H1 (cell line): ENCODE results near the gene PPP4R3A. TPM values are rescaled to one million over a fixed set of nuclear protein-coding genes. Genes with fewer than 3 reads are reported as not detected.

Experiments used
- CTCF ChIA-PET: fragments of 300-600 bp; sonication (Branson Sonifier 250); formaldehyde crosslinking; loops from one replicate; lab custom pipeline; 2021; ENCODE audit not compliant: partially characterized antibody; lab: Charles Lee
- POLR2A ChIA-PET: fragments of 300-600 bp; sonication (Branson Sonifier 250); formaldehyde crosslinking; loops from one replicate; lab custom pipeline; 2021; ENCODE audit warnings: inconsistent platforms; ENCODE audit not compliant: partially characterized antibody; lab: Charles Lee
- DNase-seq, 2 experiments: peaks; one replicate each; pipeline versions ENCODE4 v3.0.0 to v3.0.0-alpha.2; 2010 to 2022; ENCODE audit warnings: low spot score in 2 of 2, low read depth in 1 of 2, mixed read lengths in 1 of 2
- FAIRE-seq: peaks from 2 replicates; lab custom pipeline; 2011; peaks lifted over from hg19 to GRCh38; lab: Jason Lieb, UNC
- H2AFZ ChIP-seq: 2 replicates; pipeline ENCODE4 v1.8.1; 2012; ENCODE audit warnings: low read length, inconsistent platforms
- H2AK5ac ChIP-seq: 2 replicates; pipeline ENCODE4 v1.6.1; 2013; ENCODE audit warnings: low read depth, low read length
- H2BK120ac ChIP-seq: replicated peaks from 2 replicates; pipeline ENCODE3; 2013; ENCODE audit warnings: low read depth, low read length, inconsistent platforms
- H2BK12ac ChIP-seq: 2 replicates; pipeline ENCODE4 v1.6.1; 2013; ENCODE audit warnings: low read depth, low read length
- H2BK15ac ChIP-seq: 2 replicates; pipeline ENCODE4 v1.6.1; 2013; ENCODE audit warnings: low read length
- H2BK20ac ChIP-seq: 2 replicates; pipeline ENCODE4 v1.6.1; 2013; ENCODE audit warnings: low read length
- H2BK5ac ChIP-seq: 2 replicates; pipeline ENCODE4 v1.6.1; 2013; ENCODE audit warnings: low read depth, low read length
- H3K14ac ChIP-seq: 2 replicates; pipeline ENCODE4 v1.6.1; 2013; ENCODE audit warnings: inconsistent platforms; ENCODE audit not compliant: insufficient read length
- H3K18ac ChIP-seq: 2 replicates; pipeline ENCODE4 v1.6.1; 2013; ENCODE audit warnings: low read length; ENCODE audit errors: extremely low read depth
- H3K23ac ChIP-seq: 2 replicates; pipeline ENCODE4 v1.6.1; 2013; ENCODE audit warnings: inconsistent platforms; ENCODE audit not compliant: insufficient read length
- H3K23me2 ChIP-seq: 2 replicates; pipeline ENCODE4 v1.6.1; 2013; ENCODE audit warnings: low read depth, low read length
- H3K27ac ChIP-seq: 2 replicates; pipeline ENCODE4 v1.6.1; 2011; ENCODE audit warnings: low read depth, low read length, inconsistent platforms
- H3K27me3 ChIP-seq, 4 experiments: replicated peaks in 1 of 4; 1 replicate in 1 of 4; 2 replicates in 3 of 4; pipeline versions ENCODE4 v1.6.1 to v1.8.1; 2011 to 2013; ENCODE audit warnings: low read length in 3 of 4, mild to moderate bottlenecking in 3 of 4, inconsistent platforms in 2 of 4, mixed read lengths in 2 of 4, moderate library complexity in 1 of 4; ENCODE audit not compliant: control insufficient read depth in 3 of 4, insufficient read depth in 3 of 4; ENCODE audit errors: extremely low read depth in 1 of 4
- H3K36me3 ChIP-seq, 4 experiments: 2 replicates each; pipeline versions ENCODE4 v1.6.1 to v1.8.1; 2011 to 2013; ENCODE audit warnings: mild to moderate bottlenecking in 4 of 4, low read length in 3 of 4, moderate library complexity in 2 of 4, control low read depth in 1 of 4, inconsistent platforms in 1 of 4; ENCODE audit not compliant: insufficient read depth in 4 of 4, control insufficient read depth in 2 of 4
- H3K4ac ChIP-seq: replicated peaks from 2 replicates; pipeline ENCODE3; 2013; ENCODE audit warnings: low read length, low read depth, mixed read lengths, inconsistent platforms; ENCODE audit not compliant: insufficient read length
- H3K4me1 ChIP-seq, 4 experiments: replicated peaks in 1 of 4; 1 replicate in 1 of 4; 2 replicates in 3 of 4; pipeline versions ENCODE4 v1.6.1 to v1.8.1; 2011 to 2013; ENCODE audit warnings: low read length in 3 of 4, inconsistent platforms in 2 of 4, mixed read lengths in 1 of 4; ENCODE audit not compliant: insufficient read depth in 4 of 4, control insufficient read depth in 3 of 4
- H3K4me2 ChIP-seq, 2 experiments: 2 replicates each; pipeline versions ENCODE4 v1.6.1 to v1.8.1; 2011 to 2013; ENCODE audit warnings: low read depth in 2 of 2, low read length in 2 of 2, control low read depth in 1 of 2, inconsistent platforms in 1 of 2, mild to moderate bottlenecking in 1 of 2; ENCODE audit not compliant: insufficient read depth in 1 of 2
- H3K4me3 ChIP-seq, 4 experiments: fragments of 200-600, 300-600 bp in 1 of 4; sonication (generic), shearing (Covaris generic), sonication (Bioruptor Twin) in 1 of 4; 2 replicates each; pipeline versions ENCODE4 v1.5.1 to v1.8.1; 2011 to 2016; ENCODE audit warnings: low read length in 4 of 4, low read depth in 3 of 4, control low read depth in 2 of 4, inconsistent platforms in 2 of 4, mild to moderate bottlenecking in 2 of 4, mixed read lengths in 1 of 4, moderate library complexity in 1 of 4; ENCODE audit not compliant: insufficient read depth in 2 of 4; ENCODE audit errors: extremely low read depth in 1 of 4
- H3K56ac ChIP-seq: replicated peaks from 2 replicates; pipeline ENCODE3; 2013; ENCODE audit warnings: low read depth, mild to moderate bottlenecking, mixed read lengths, low read length, inconsistent platforms; ENCODE audit not compliant: insufficient read length
- H3K79me1 ChIP-seq: 2 replicates; pipeline ENCODE4 v1.6.1; 2013; ENCODE audit warnings: low read depth, low read length, control low read depth
- H3K79me2 ChIP-seq, 2 experiments: 2 replicates each; pipeline versions ENCODE4 v1.6.1 to v1.8.1; 2012 to 2013; ENCODE audit warnings: low read length in 2 of 2, mild to moderate bottlenecking in 2 of 2, inconsistent platforms in 1 of 2; ENCODE audit not compliant: insufficient read depth in 2 of 2, control insufficient read depth in 1 of 2
- H3K9ac ChIP-seq, 4 experiments: replicated peaks in 1 of 4; 1 replicate in 1 of 4; 2 replicates in 3 of 4; pipeline versions ENCODE4 v1.6.1 to v1.8.1; 2011 to 2013; ENCODE audit warnings: low read depth in 3 of 4, low read length in 3 of 4, control low read depth in 2 of 4, mild to moderate bottlenecking in 2 of 4, moderate library complexity in 2 of 4, inconsistent platforms in 1 of 4; ENCODE audit errors: extremely low read depth in 1 of 4
- H3K9me3 ChIP-seq, 2 experiments: 2 replicates each; pipeline versions ENCODE4 v1.6.1 to v1.8.1; 2012 to 2013; ENCODE audit warnings: mild to moderate bottlenecking in 2 of 2, moderate library complexity in 2 of 2, control low read depth in 1 of 2, inconsistent platforms in 1 of 2, low read depth in 1 of 2, low read length in 1 of 2, mixed read lengths in 1 of 2; ENCODE audit not compliant: insufficient read depth in 2 of 2
- H4K20me1 ChIP-seq, 2 experiments: replicated peaks in 1 of 2; 2 replicates each; pipeline versions ENCODE3 to v1.8.1; 2011 to 2013; ENCODE audit warnings: inconsistent platforms in 2 of 2, low read length in 2 of 2, mild to moderate bottlenecking in 1 of 2; ENCODE audit not compliant: insufficient read depth in 2 of 2, control insufficient read depth in 1 of 2
- H4K5ac ChIP-seq: 2 replicates; pipeline ENCODE4 v1.6.1; 2013; ENCODE audit warnings: low read length, low read depth, mixed read lengths, inconsistent platforms; ENCODE audit not compliant: insufficient read length
- H4K8ac ChIP-seq: 2 replicates; pipeline ENCODE4 v1.8.0; 2013; ENCODE audit warnings: mild to moderate bottlenecking, moderate library complexity, low read length, inconsistent platforms; ENCODE audit not compliant: insufficient read depth; ENCODE audit errors: extremely low read depth
- H4K91ac ChIP-seq: replicated peaks from 2 replicates; pipeline ENCODE3; 2013; ENCODE audit warnings: low read length, mixed read lengths, inconsistent platforms; ENCODE audit not compliant: insufficient read length
- CEBPB ChIP-seq: IDR thresholded peaks from 2 replicates; pipeline ENCODE4 v1.6.1; 2012; ENCODE audit warnings: low read depth, low read length
- EZH2 ChIP-seq: fragments of 200-600 bp; sonication (generic); IDR thresholded peaks from 2 replicates; pipeline ENCODE4 v1.7.1; 2012; ENCODE audit warnings: low read depth, mild to moderate bottlenecking, moderate library complexity, low read length, inconsistent platforms; ENCODE audit not compliant: severe bottlenecking
- JUND ChIP-seq: IDR thresholded peaks from 2 replicates; pipeline ENCODE4 v1.6.1; 2011; ENCODE audit warnings: mild to moderate bottlenecking, improper control_type of control experiment, low read length
- MAX ChIP-seq: IDR thresholded peaks from 2 replicates; pipeline ENCODE4 v1.6.1; 2012; ENCODE audit warnings: inconsistent platforms
- POLR2AphosphoS5 ChIP-seq: IDR thresholded peaks from 2 replicates; pipeline ENCODE4 v1.6.1; 2011; ENCODE audit warnings: low read depth, low read length
- RXRA ChIP-seq: IDR thresholded peaks from 2 replicates; pipeline ENCODE4 v1.6.1; 2011; ENCODE audit warnings: low read depth, mild to moderate bottlenecking, low read length, moderate library complexity; ENCODE audit not compliant: insufficient read depth
- TEAD4 ChIP-seq: IDR thresholded peaks from 2 replicates; pipeline ENCODE4 v1.6.1; 2012; ENCODE audit warnings: low read depth, low read length, inconsistent platforms, mixed read lengths
- YY1 ChIP-seq: IDR thresholded peaks from 2 replicates; pipeline ENCODE4 v1.6.1; 2011; ENCODE audit warnings: low read depth, mild to moderate bottlenecking, low read length
- WGBS, 2 experiments: shearing (Covaris generic) in 1 of 2; methylation state at CpG; one replicate each; pipeline versions ENCODE4 v1.1.6 to v1.1.7; 2013 to 2015; ENCODE audit warnings: low lambda C conversion rate in 2 of 2, mixed read lengths in 2 of 2, inconsistent platforms in 1 of 2, low coverage in 1 of 2, missing lambda C conversion rate in 1 of 2; ENCODE audit not compliant: insufficient replicate concordance in 2 of 2, insufficient coverage in 1 of 2, insufficient read length in 1 of 2; ENCODE audit errors: extremely low coverage in 1 of 2, missing lambda C conversion rate in 1 of 2; 5-methylcytosine and 5-hydroxymethylcytosine counted together
- polyA plus RNA-seq, 7 experiments: library from polyadenylated mRNA; depleted of rRNA in 3 of 7; stranded (reverse) in 5 of 7; unstranded in 2 of 7; fragments of >200 nt in 5 of 7; fragments of 200-250 nt in 2 of 7; gene quantifications; 1 replicate in 5 of 7; 2 replicates in 1 of 7; 4 replicates in 1 of 7; pipeline versions ENCODE4 v1.2.1 to v1.2.3, GENCODE V29; 2011 to 2013; ENCODE audit warnings: missing spikeins in 2 of 7, mixed read lengths in 2 of 7
- total RNA-seq: library from RNA; stranded (reverse); fragmentation: NEBNext Ultra II Directional; extraction: Animal tissue kit (Norgen Biotek cat#: 25700); gene quantifications from 2 replicates; pipeline ENCODE4 v1.2.1, GENCODE V29; 2021

The PPP4R3A gene
- total and polyA plus RNA-seq, 2 of the 8 experiments (the other 6 are each of a cell fraction or from before 2014, with no cell fraction given), result 31.7 to 122 TPM

DNA sequence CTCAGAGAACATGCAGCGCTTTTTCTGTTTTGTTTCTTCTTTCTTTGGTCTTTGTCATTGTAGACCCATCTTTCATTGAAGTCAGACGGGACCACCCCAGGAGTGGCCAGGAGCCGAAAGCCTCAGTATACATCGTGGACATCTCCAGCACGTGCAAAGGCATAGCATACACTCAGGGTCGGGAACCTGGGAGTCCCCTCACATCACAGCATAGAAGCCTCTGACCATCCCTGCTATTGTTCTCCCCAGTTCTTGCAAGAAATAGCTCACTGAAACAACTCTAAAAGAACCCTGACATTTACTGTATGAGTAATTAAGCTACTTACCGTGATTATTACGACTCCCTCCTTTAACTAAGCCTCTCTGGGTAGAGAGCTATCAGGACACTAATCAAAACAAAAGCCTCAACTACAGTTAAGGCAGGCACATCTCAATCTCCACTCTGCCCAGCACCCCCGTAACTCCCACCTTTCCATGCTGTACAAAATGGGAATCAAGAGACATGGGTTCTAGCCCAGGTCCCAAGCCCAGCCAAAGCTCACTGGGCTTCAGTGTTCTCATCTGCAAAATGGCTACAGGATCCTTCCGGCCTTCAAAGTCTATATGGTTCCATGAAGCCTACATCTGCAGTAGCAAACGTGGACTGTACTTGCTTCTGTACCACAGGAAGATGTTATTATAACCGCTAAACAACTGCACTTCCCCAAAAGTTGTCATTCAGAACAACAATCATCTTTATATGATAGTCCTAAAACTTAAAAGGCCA, 99.2 kb downstream of the PPP4R3A start:
- Histone ChIP-seq H4K91ac (no peak overlapping the region), H3K4ac (no peak overlapping the region), H2BK120ac (no peak overlapping the region), H3K9ac (no peak overlapping the region), H3K56ac (no peak overlapping the region), H3K27me3 (no peaks in the 10 kb centered on the region), H3K9me3 (no peaks in the 10 kb centered on the region), H3K4me1 (peaks cover 2 to 19% (median 16%) of the 10 kb centered on the region in 4 experiments; a peak in 5 of 7 replicates), H2BK5ac (no peak overlapping the region), H3K79me2 (peaks cover 16 to 85% of the 10 kb centered on the region in 2 experiments), H3K4me2 (no peak overlapping the region), H3K14ac (no peak overlapping the region), H3K27ac (no peak overlapping the region), H3K36me3 (peaks cover 0 to 13% (median 5%) of the 10 kb centered on the region in 4 experiments; a peak in 5 of 8 replicates), H3K23ac (no peak overlapping the region), H4K5ac (no peak overlapping the region), H2BK12ac (no peak overlapping the region), H2AFZ (no peak overlapping the region), H3K23me2 (peaks cover 5% of the 10 kb centered on the region; the same call in 1 of the 2 replicates), H2BK15ac (no peak overlapping the region; the same call in 1 of the 2 replicates), H2AK5ac (no peak overlapping the region), H3K4me3 (no peak overlapping the region), H3K18ac (no peak overlapping the region), H4K8ac (no peak overlapping the region), H2BK20ac (no peak overlapping the region), H4K20me1 (peaks cover 8 to 15% of the 10 kb centered on the region in 2 experiments), H3K79me1 (peaks cover 13% of the 10 kb centered on the region)
- FAIRE-seq (no peak), DNase-seq (no peak)
- ChIA-PET CTCF (interaction anchor here (1.0 to 1.5 kb wide), 5 partner anchors 28 to 87 kb away, joined by 3 to 8 read pairs (median 4); no protein-coding TSS in a partner anchor), POLR2A (interaction anchor here (1.5 kb wide), 1 partner anchor 13 kb away, joined by 10 read pairs; no protein-coding TSS in a partner anchor)
- no peak for TF ChIP-seq MAX
- no peak for TF ChIP-seq YY1
- TF ChIP-seq CEBPB, result no peak
- TF ChIP-seq JUND, result no peak
- TF ChIP-seq TEAD4, result no peak
- TF ChIP-seq POLR2AphosphoS5, result no peak
- TF ChIP-seq EZH2, result no peak
- TF ChIP-seq RXRA, result no peak
- WGBS, 2 experiments, result 85% methylated on average over 12 of the region's 12 CpGs; no CpG with 5 or more reads in 1 of the 2 experiments
